Measurements from ENCODE around the gene ZNF81. TPM values are rescaled to one million over a fixed set of nuclear protein-coding genes. Genes with fewer than 3 reads are reported as not detected.

The ZNF81 gene
- total RNA-seq, 1 donor from 2014 or later: 8.5 TPM

DNA sequence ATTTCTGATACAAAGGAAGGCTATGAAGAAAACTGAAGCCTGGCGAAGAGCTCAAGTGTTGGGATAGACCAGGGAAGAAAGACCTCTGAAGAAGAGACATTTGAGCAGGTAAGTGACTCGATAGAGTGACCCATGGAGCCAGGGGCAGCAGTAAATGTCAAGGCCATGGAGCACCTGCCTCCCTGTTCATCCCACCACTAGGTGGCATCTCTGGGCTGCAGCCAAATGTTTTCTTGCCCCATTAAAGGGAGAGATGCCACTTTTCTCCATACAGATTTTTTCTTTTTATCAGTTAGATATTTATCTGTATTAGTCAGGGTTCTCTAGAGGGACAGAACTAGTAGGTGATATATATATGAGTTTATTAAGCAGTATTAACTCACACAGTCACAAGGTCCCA is 4.9 kb upstream of the ZNF81 start:
- no peak for DNase-seq (ENCODE audit: low spot score)
- TF ChIP-seq, protein P1, sequence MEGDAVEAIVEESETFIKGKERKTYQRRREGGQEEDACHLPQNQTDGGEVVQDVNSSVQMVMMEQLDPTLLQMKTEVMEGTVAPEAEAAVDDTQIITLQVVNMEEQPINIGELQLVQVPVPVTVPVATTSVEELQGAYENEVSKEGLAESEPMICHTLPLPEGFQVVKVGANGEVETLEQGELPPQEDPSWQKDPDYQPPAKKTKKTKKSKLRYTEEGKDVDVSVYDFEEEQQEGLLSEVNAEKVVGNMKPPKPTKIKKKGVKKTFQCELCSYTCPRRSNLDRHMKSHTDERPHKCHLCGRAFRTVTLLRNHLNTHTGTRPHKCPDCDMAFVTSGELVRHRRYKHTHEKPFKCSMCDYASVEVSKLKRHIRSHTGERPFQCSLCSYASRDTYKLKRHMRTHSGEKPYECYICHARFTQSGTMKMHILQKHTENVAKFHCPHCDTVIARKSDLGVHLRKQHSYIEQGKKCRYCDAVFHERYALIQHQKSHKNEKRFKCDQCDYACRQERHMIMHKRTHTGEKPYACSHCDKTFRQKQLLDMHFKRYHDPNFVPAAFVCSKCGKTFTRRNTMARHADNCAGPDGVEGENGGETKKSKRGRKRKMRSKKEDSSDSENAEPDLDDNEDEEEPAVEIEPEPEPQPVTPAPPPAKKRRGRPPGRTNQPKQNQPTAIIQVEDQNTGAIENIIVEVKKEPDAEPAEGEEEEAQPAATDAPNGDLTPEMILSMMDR (IDR thresholded peaks at IDR 0.05): peak; percentile 76
- H3K9me3 Mint-ChIP-seq (ENCODE audit: low read depth): peaks cover 3% of the 10 kb centered on the region
- no peak overlapping the region for H3K4me3 Mint-ChIP-seq (ENCODE audit: unreplicated experiment)
- no peak overlapping the region for H3K27ac Mint-ChIP-seq (ENCODE audit: unreplicated experiment)
- no peaks in the 10 kb centered on the region for H3K27me3 Mint-ChIP-seq (ENCODE audit: low read depth)
- no peaks in the 10 kb centered on the region for H3K36me3 Mint-ChIP-seq (ENCODE audit: low read depth)
- H3K4me1 Mint-ChIP-seq (ENCODE audit: low read depth): peaks cover 3% of the 10 kb centered on the region

DNA sequence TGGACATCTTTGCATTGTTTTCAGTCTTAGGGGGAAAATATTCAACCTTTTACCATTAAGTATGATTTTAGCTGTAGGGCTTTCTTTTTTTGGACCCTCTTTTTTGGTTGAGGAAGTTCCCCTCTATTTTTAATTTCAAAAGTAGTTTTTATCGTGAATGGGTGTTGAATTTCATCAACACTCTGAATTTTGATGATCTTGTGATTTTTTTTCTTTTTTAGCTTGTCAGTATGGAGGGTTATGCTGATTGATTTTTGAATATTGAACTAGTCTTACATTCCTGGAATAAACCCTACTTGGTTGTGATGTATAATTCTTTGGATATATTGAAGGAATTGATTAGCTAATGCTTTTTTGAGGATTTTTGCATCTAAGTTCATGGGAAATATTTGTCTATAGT is 1.7 kb downstream of the ZNF81 start:
- peaks cover 18% of the 10 kb centered on the region for H3K4me1 Mint-ChIP-seq (ENCODE audit: low read depth)
- no peak overlapping the region for H3K27ac Mint-ChIP-seq (ENCODE audit: unreplicated experiment)
- H3K36me3 Mint-ChIP-seq (ENCODE audit: low read depth): peaks cover 4% of the 10 kb centered on the region
- TF ChIP-seq, protein P1 (IDR thresholded peaks at IDR 0.05): no peak
- H3K9me3 Mint-ChIP-seq (ENCODE audit: low read depth): peaks cover 6% of the 10 kb centered on the region
- no peak for DNase-seq (ENCODE audit: low spot score)
- H3K27me3 Mint-ChIP-seq (ENCODE audit: low read depth): no peaks in the 10 kb centered on the region
- no peak overlapping the region for H3K4me3 Mint-ChIP-seq (ENCODE audit: unreplicated experiment)

DNA sequence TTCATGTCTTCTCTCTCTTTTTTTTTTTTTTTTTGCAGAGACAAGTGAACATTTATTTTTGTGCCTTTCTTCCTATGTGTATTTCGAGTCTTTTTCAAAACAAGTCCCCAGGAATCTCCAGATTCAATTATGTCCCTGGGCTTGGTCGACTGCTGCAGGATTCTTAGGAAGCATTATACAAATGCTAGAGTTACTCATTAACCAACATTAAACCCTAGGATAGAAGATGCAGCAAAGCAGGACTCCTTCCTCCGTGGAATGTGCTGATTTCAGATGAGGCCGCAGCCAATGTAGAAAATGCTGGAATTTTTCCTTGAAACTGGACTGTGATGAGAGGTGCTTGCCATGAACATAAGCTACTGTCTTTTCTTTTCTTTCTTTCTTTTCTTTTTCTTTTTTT is 3.4 kb downstream of the ZNF81 start:
- no peak overlapping the region for H3K27ac Mint-ChIP-seq (ENCODE audit: unreplicated experiment)
- peaks cover 18% of the 10 kb centered on the region for H3K4me1 Mint-ChIP-seq (ENCODE audit: low read depth)
- no peak overlapping the region for H3K4me3 Mint-ChIP-seq (ENCODE audit: unreplicated experiment)
- peaks cover 6% of the 10 kb centered on the region for H3K9me3 Mint-ChIP-seq (ENCODE audit: low read depth)
- no peaks in the 10 kb centered on the region for H3K27me3 Mint-ChIP-seq (ENCODE audit: low read depth)
- TF ChIP-seq, protein P1 (IDR thresholded peaks at IDR 0.05): no peak
- no peak for DNase-seq (ENCODE audit: low spot score)
- peaks cover 4% of the 10 kb centered on the region for H3K36me3 Mint-ChIP-seq (ENCODE audit: low read depth)

DNA sequence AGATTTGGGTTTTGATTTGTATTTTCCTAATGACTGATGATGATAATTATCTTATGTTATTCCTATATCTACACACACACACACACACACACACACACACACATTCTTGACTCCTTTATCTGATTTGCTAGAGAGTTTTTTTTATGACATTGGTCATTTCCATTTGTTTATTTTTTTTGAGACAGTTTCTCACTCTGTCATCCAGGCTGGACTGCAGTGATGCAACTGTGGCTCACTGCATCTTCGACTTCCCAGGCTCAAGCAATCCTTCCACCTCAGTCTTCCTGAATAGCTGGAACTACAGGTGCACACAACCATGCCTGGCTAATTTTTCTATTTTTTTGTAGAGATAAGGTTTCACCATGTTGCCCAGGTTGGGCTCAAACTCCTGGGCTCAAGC is 6.7 kb downstream of the ZNF81 start:
- Mint-ChIP-seq H3K4me3 (ENCODE audit: unreplicated experiment) (no peak overlapping the region), H3K36me3 (ENCODE audit: low read depth) (peaks cover 8% of the 10 kb centered on the region), H3K4me1 (ENCODE audit: low read depth) (peaks cover 7% of the 10 kb centered on the region), H3K9me3 (ENCODE audit: low read depth) (peaks cover 13% of the 10 kb centered on the region), H3K27ac (ENCODE audit: unreplicated experiment) (no peak overlapping the region), H3K27me3 (ENCODE audit: low read depth) (no peaks in the 10 kb centered on the region)
- TF ChIP-seq, protein P1 (IDR thresholded peaks at IDR 0.05): no peak
- DNase-seq (ENCODE audit: low spot score): no peak

DNA sequence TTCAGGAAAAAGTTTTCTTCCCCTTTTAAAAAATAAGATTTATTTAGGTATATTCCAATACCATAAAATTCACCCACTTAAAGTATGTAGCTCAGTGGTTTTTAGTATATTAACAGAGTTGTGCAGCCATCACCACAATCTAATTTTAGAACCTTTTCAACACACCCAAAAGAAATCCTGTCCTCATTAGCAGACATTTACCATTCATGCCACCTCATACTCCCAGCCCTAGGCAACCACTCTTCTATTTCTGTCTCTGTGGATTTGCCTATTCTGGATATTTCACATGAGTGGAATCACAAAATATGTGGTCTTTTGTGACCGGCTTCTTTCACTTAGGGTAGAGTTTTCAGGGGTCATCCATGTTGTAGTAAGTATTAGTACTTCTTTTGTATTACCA is 7.4 kb downstream of the ZNF81 start:
- no peak for DNase-seq (ENCODE audit: low spot score)
- peaks cover 3% of the 10 kb centered on the region for H3K4me1 Mint-ChIP-seq (ENCODE audit: low read depth)
- H3K9me3 Mint-ChIP-seq (ENCODE audit: low read depth): peaks cover 13% of the 10 kb centered on the region
- H3K27ac Mint-ChIP-seq (ENCODE audit: unreplicated experiment): peak overlapping the region; percentile 41
- no peaks in the 10 kb centered on the region for H3K27me3 Mint-ChIP-seq (ENCODE audit: low read depth)
- H3K36me3 Mint-ChIP-seq (ENCODE audit: low read depth): peaks cover 8% of the 10 kb centered on the region
- TF ChIP-seq, protein P1 (IDR thresholded peaks at IDR 0.05): no peak
- H3K4me3 Mint-ChIP-seq (ENCODE audit: unreplicated experiment): no peak overlapping the region

Data from chondrocyte (in vitro differentiated cells).